Hepatic stellate cell (primary cell): ENCODE data around the gene ACER1.
"Not testable (repeated sequence)": the region's sequence is repeated elsewhere in the genome, so short reads cannot be mapped to it uniquely, and the experiment has no call there.

Experiments
- DNase-seq: peaks from one replicate; pipeline ENCODE4 v3.0.0; 2011; ENCODE audit warnings: low spot score

ACER1 gene

DNA sequence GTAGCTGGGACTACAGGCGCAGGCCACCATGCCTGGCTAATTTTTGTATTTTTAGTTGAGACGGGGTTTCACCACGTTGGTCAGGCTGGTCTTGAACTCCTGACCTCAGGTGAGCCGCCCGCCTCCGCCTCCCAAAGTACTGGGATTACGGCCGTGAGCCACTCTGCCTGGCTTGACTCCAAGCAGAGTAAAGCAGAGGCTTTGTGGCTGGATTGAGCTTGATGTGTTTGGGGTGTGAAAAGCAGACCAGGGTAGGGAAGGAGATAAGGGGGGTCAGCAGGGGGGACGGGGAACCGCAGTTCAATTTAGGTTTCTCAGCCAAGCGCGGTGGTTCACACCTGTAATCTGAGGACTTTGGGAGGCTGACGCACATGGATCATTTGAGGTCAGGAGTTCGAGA, 23.8 kb upstream of the ACER1 start:
- no peak for DNase-seq

DNA sequence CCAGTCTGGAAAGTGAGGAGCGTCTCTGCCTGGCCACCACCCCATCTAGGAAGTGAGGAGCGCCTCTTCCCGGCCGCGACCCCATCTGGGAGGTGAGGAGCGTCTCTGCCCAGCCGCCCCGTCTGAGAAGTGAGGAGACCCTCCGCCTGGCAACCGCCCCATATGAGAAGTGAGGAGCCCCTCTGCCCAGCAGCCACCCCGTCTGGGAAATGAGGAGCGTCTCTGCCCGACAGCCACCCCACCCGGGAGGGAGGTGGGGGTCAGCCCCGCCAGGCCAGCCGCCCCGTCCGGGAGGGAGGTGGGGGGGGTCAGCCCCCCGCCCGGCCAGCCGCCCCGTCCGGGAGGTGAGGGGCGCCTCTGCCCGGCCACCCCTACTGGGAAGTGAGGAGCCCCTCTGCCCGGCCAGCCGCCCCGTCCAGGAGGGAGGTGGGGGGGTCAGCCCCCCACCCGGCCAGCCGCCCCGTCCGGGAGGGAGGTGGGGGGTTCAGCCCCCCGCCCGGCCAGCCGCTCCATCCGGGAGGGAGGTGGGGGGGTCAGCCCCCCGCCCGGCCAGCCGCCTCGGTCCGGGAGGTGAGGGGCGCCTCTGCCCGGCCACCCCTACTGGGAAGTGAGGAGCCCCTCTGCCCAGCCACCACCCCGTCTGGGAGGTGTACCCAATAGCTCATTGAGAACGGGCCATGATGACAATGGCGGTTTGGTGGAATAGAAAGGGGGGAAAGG, 22.1 kb upstream of the ACER1 start:
- not testable (repeated sequence) for DNase-seq

DNA sequence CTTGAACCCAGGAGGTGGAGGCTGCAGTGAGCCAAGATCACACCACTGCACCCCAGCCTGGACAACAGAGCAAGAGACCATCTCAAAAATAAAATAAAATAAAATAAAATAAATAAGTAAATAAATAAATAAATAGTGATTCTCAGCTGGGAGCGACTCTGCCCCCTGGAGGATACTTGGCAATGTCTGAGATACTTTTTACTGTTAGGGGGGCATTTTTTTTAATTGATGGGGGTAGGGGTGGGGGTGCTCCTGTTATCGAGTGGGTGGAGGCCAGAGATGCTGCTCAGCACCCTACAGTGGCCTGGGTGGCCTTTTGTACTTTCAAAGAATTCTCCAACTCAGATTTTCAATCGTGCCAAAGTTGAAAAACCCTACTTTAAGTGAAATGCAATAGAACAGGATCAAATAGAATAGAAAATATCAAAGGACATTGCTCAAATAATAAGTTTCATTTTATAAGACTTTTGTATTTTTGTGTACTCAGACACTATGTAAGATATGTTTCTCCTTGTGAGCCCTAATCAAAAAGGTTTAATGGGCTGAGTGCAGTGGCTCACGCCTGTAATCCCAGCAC, 20.8 kb upstream of the ACER1 start:
- no peak for DNase-seq

DNA sequence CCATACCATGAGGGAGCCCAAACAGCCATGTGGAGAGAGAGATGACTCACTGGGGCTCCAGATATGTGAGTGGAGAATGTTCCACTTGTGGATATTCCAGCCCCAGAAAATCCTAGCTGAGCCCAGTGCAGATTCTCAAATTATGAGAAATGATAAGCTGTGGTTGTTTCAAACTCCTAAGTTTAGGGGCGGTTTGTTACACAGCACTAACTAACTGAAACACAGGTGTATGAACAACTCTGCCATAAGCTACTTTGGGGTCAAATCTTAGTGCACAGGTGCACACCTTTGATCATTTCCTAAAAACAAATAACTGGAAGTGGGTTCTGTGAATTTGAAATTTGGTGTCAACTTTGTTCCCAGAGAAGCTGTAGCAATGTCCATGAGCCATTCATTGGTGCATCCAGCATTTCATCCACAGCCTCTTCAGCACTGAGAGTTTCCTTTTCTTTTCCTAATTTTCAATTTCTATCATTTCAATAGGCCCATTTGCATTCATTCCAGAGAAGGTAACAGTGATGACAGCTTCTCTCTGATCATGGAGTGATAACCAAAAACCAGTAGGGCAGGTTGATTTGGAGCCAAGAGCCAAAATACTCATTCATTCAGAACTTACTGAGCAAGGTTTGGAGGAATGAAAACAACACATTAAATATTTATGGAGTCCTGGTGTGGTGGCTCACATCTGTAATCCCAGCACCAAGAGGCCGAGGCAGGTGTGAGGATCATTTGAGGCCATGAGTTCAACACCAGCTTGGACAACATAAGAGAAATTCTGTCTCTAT, 19.2 kb upstream of the ACER1 start:
- DNase-seq = no peak

DNA sequence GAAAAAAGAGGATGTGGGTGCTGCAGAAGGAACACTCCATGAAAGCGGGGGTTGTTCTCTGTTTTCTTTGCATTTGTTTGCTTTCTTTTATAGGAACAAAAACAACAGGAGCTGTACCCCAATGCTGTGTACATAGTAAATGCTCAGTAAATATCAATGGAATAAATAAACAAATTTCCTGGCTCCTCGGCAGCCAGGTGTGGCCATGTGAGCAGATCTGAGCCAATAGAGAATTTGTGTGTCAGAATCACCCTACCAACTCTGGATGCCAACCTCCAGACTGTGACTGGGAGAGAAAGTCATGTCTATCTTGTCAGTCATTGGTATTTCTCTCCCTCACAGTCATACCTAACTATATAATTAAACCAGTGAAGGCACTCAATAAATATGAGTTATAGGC, 17.3 kb upstream of the ACER1 start:
- no peak for DNase-seq

DNA sequence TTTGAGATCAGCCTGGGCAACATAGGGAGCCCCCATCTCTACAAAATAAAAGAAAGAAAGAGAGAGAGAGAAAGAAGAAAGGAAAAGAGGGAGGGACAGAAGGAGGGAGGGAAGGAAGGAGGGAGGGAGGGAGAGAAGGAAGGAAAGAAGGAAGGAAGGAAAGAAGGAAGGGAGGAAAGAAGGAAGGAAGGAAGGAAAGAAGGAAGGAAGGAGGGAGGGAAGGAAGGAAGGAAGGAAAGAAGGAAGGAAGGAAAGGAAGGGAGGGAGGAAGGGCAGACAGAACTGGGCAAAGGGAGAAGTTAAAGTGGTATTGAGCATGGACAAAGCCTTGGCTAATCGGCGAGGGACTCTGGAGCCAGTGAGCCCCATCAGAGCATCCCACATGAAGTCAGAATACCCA, 15.9 kb upstream of the ACER1 start:
- DNase-seq = not testable (repeated sequence)

DNA sequence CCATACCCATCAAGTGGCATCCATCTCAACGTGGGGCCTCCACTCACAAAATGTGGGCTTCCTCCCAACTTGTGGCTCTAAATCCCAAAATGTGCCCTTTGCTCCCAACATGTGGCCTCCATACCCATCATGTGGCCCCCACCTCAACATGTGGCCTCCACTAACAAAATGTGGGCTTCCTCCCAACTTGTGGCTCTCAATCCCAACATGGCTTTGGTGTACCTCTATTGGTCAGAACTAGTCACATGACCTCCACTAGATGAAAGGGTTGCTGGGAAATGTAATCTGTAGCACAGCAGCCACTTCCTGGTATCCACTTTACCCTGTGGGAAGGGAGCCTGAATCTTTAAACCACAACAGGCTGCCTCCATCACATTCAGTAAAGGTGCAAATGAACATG, 10.1 kb upstream of the ACER1 start:
- no peak for DNase-seq

DNA sequence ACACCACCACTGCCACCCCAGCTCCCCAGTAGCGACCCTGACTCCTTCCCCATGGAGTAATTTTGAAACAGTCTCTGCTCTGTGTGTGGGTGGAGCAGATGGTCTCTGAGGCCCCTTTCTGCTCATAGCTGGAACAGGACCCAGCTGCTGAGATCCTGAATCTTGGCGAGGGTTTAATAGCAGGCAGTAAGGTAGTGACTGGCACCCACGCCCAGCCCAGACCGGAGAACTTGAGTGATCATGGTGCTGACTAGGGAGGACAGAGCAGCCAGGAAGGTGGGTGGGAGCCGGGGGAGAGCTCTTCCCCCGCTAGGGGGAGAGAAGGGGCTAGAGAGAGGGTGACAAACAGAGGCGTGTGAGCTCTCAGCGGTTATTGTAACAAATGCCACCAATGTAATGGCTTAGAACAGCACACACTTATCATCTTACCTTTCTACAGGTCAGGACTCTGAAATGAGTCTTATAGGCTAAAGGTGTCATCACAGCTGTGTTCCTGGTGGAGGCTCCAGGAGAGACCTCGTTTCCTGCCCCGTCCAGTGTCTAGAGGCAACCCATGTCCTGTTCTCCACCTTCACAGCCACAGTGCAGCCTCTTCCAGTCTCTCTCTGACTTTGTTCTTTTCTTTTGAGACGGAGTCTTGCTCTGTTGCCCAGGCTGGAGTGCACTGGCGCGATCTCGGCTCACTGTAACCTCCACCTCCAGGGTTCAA, 7.2 kb upstream of the ACER1 start:
- no peak for DNase-seq

DNA sequence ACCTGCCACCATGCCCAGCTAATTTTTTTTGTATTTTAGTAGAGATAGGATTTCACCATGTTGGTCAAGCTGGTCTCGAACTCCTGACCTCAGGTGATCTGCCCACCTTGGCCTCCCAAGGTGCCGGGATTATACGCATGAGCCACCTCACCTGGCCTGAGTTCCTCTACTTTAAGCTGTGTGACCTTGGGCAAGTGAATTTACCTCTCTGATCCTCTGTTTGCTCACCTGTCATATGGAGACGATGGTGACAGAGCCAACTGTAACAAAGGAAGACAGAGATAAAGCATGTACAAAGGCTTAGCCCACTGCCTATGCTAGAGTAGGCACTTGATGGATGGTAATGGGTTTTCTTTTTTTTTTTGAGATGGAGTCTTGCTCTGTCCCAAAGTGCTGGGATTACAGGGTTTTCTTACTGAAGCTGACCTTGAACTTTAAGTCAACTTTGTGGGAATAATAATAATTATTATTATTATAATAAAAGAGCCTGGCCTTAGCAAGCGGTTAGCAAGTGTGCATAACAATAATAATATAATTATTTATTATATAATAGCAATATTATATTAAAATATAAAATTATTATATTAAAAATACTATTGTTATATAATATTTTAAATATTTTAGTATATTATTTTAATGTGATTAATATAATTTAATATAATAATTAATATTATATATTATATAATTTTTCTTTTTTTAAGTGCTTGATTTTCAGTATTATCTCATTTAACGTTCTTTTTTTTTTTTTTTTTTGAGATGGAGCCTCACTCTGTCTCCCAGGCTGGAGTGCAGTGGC, 1.3 kb upstream of the ACER1 start:
- no peak for DNase-seq

DNA sequence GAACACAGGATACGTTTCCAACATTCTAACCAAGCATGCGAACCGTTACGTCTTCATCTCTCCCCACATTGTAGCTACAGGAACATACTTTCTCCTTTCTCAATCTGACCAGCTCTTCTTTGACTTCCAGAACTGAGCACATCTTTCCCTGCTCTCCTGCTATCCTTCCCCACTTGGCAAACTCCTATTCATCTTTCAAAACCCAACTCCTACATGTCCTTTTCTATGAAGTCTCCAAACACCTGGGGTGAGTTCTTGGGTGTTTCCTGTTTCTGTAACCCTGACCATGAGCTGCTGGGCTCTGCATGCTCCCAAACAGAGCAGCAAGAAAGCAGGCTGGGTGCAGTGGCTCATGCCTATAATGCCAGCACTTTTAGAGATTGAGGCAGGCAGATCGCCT, 6.6 kb downstream of the ACER1 start:
- no peak for DNase-seq

DNA sequence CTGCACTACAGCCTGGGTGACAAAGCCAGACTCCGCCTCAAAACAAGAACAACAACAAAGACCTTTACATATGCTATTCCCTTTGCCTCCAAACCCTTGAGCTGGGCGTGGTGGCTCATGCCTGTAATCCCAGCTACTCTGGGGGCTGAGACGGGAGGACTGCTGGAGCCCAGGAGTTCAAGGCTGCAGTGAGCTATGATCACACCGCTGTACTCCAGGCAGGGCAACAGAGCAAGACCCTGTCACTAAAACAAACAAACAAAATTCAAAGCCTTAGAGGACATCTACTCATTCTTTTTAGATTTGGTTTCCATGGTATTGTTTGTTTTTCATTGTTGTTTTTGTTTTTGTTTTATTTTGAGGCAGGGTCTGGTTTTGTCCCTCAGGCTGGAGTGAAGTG, 7.8 kb downstream of the ACER1 start:
- DNase-seq = no peak

DNA sequence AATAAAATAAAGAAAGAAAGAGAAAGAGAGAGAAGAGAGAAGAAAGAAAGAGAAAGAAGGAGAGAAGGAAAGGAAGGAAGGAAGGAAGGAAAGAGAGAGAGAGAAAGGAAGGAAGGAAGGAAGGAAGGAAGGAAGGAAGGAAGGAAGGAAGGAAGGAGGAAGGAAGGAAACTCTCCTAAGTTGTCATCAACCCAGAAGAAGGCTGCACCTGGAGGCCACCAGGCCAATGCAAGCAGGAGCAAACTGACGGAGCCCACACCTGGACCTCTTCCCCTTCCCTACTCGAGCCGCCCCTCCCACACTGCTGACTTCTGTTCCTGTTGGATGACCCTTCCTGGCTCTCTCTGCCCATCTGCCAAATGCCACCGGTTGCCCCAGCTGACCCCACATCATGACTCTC, 8.7 kb downstream of the ACER1 start:
- no peak for DNase-seq

DNA sequence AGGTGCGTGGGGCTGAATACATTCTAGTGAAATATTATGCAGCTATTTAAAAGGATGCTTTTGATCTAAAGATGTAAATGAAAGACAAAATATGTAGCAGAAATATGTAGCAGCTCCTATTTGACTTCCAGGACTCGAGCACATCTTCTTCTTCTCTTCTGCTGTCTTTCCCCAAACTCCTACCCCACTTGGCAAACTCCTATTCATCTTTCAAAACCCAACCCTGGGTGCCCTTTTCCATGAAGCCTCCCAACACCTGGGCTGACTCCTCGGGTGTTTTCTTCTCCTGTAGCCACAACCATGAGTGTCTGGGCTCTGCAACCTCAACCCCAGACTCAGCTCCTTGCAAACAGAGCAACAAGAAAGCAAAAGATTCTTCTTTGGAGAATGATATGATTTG, 11.1 kb downstream of the ACER1 start:
- DNase-seq = no peak

DNA sequence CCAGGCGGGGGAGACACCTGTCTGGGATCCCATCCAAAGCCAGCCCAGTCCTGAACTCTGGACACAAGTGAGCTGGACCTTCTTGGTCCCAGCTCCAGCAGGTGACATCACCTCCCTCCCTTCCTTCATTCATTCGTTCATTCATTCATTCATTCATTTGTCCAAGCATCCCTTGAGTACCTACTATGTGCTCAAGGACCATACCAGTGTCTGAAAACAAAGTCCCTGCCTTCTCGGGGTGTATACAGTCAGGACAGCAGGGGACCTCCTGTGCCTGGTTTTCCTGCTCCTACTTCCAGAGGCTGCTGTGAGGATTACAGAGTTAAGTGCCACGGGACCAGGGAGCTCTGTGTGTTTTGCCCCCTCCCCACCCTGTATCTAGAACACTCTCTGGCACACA, 14.0 kb downstream of the ACER1 start:
- DNase-seq = no peak

DNA sequence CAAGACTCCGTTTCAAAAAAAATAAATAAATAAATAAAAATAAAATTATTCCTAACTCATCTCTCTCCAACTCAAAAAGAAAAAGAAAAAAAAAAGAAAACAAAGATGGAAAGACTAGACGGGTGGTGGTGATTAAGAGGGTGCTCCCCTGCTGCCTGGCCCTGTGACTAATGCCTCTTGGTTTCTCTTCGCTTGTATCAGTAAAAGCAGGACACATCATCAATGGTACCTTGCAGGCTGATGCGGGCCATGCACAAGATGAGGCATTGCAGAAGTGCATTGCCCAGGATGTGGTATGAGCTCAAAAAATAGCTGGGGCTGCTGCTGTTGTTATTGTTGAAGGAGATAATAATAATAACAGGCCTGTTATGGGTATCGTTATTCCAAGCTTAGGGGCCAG, 14.6 kb downstream of the ACER1 start:
- DNase-seq = no peak

DNA sequence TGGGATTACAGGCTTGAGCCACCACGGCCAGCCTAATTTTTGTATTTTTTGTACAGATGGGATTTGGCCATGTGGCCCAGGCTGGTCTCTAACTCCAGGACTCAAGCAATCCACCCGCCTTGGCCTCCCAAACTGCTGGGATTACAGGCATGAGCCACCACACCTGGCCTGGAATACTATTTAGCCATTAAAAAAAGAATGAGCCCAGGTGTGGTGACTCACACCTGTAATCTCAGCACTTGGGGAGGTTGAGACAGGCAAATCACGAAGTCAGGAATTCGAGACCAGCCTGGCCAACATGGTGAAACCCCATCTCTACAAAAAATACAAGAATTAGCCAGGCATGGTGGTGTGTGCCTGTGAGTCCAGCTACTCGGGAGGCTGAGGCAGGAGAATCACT, 17.8 kb downstream of the ACER1 start:
- DNase-seq = not testable (repeated sequence)

DNA sequence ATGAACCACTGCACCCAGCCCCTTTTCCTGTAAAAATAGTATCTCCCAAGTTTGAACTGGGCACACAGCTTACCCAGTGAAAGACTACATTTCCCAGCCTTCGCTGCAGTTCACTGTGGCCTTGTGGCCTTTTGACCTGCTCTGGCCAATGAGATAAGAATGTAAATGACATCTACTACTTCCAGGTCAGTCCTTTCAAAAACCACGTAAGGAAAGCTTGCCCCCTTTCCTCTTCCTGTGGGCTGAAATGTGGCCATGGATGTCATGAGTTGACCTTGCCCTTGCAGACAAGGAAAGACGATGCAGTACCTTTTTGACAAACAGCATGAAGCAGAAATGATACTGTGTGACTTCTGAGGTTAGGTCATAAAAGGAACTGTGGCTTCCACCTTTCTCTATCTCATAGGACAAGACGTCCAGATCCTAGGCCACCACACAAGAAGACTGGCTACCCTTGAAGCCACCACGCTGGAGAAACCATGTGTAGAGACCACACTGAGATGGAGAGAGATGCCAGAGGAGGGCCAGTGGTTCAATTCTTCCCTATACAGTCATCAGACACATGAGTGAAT, 19.9 kb downstream of the ACER1 start:
- DNase-seq = no peak

DNA sequence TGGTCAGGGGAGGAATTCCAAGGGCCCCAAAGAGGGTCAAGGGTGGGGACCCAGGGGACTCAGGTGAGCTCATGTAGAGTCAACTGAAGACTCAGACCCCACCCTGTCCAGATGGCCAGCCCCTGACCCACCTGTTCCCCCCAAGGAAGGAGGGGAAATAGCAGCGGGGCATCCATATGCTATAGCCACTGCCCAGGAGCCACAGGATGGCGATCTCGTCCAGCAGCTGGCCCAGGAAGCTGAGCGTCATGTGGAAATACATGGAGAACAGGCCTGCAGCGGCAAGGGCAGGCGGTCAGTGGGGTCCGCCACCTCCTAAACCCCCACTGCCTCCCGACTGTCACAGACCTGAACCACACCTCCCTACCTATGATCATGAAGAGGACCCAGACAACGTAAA, 21.4 kb downstream of the ACER1 start:
- no peak for DNase-seq

DNA sequence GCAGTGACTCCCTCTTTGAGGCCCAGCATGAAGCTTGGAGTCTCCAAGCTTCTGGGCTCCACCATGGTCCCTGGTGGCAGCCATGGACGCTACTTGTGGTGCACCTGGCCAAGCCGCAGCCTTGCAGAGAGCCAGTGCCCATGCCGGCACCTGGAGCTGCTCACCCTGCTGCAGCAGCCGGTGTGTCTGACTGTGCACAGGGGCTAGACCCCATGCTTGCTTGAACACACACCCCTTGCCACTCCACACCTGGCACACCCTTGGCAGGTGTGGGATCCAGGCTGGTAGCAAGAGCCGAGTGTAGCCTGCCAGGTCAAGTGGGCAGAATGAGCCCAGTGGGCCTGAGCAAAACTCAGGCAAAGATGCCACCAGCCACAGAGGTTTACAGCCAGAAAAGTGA, 35.0 kb downstream of the ACER1 start:
- DNase-seq = no peak

DNA sequence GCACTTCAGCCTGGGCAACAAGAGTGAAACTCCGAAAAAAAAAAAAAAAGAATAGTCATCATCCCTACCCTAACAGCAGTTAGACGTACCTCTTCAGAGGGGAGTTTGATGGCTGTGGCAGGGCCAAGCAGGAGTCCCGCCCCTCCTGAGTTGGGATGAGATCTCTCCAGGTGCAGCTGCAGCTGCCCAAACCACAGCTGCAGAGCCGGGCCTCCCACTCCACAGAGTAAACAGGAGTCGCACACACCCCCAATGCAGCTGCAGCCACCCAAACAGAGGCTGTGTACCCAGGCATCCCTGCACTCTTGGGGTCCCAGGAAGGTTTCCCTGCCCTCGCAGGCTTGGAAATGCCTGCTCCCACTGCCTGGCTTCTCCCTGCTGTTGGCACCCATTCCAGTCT, 36.2 kb downstream of the ACER1 start:
- no peak for DNase-seq

DNA sequence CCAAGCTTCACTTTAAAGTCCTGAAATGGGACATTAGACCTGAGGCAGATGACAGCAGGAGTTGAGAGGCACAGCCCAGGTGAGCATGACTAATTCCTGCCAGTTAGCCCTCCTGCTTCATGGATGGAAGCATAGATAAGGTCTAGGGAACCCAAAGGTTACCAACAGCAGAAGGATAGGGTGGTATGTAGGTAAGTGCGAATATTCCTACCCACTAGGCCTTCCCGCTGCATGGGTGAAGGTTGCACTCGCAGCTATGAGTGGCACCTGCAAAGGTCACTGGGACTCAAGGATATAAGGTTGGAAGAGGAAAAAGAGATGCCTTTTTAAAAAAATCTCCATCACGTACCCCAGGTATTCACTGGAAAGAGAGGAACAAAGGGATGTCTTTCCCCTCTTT, 41.4 kb downstream of the ACER1 start:
- no peak for DNase-seq

DNA sequence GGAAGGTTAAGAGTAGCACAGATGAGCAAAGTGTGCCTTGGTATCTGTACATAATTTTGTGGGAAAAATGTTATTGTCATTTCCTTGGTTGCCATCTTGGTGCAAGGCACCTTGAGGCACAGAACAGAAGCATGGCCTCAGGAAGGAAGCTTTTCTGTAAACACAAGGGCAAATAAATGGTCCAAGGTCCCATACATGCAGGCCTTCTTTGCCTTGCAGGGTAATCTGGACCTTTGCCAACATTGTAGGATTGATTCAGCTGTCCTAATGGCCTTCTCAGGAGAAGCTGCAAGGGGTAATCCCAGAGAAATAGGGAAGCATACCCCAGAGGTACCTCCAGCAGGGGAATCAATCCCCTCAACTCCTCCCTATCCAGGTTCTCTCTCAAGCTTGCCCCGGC, 44.7 kb downstream of the ACER1 start:
- DNase-seq = no peak
